Left ventricle myocardium inferior (tissue), 1 donor: ENCODE measurements around the gene PLA2G4A. TPM values are rescaled to one million over a fixed set of nuclear protein-coding genes. Genes with fewer than 3 reads are reported as not detected.

Experiments
- DNase-seq: peaks from one replicate; pipeline ENCODE4 v3.0.0-alpha.2; 2020
- H3K27ac ChIP-seq: fragments of 200-600 bp; replicated peaks from 2 replicates; pipeline ENCODE4 v1.8.0; 2021
- H3K27me3 ChIP-seq: fragments of 200-600 bp; 2 replicates; pipeline ENCODE4 v1.8.0; 2021; ENCODE audit warnings: low read depth
- H3K36me3 ChIP-seq: fragments of 200-600 bp; 2 replicates; pipeline ENCODE4 v1.8.0; 2021
- H3K4me1 ChIP-seq: fragments of 200-600 bp; 2 replicates; pipeline ENCODE4 v1.8.0; 2021
- H3K4me3 ChIP-seq: fragments of 200-600 bp; 2 replicates; pipeline ENCODE4 v1.8.0; 2021; ENCODE audit warnings: mild to moderate bottlenecking, moderate library complexity
- H3K9me3 ChIP-seq: fragments of 200-600 bp; replicated peaks from 2 replicates; pipeline ENCODE4 v1.8.0; 2021
- intact Hi-C: fragments of 100-400 bp; cut with micrococcal nuclease; formaldehyde crosslinking; loops from one replicate; pipeline ENCODE4 v1.11.0; 2022
- total RNA-seq: library from RNA; stranded (reverse); fragmentation: NEBNext Ultra II Directional; extraction: Animal tissue kit (Norgen Biotek cat#: 25700); gene quantifications from one replicate; pipeline ENCODE4 v1.2.1, GENCODE V29; 2021
- TF ChIP-seq, protein P1 (sequence below): fragments of 200-600 bp; IDR thresholded peaks from 2 replicates; pipeline ENCODE4 v1.8.0; 2021; ENCODE audit warnings: antibody characterized with exemption, mild to moderate bottlenecking, borderline replicate concordance
- donor health status: DM: no; HTN: yes; CAD: no; lungs with severe emphysema.

The PLA2G4A gene
- total RNA-seq, 1 donor from 2014 or later: 2.7 TPM

DNA sequence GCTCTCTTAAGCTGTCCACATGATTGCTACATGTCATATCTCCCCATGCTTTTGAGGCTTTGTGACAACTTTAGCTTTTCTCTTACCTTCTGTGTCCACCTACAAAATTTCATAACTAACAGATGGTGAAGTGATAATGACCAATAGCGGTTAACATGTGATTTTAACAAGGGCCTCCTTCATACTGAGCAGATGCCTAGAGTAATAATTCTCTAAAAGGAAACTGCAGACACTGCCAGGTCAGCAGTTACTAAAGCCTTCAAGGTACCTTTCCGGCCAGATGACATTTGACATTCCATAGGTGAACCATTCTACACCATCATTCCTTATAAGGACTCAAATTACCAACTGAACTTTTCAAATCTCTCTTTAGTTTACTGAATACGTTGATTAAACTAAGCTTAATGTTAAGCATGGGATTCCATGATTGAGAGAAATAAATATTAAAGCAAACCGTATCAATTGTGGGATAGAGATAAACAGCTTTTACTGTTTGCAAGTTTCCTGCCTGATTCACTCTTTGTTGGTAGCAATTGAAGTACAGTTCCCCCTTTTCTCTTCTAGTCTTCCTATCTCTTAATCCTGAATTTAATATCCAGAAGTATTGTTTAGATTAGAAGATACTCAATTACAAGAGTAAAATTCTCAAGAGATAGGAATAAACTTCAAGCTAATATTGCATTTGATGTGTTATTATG is 205.1 kb downstream of the PLA2G4A start:
- Histone ChIP-seq H3K4me3 (no peak overlapping the region), H3K9me3 (peaks cover 34% of the 10 kb centered on the region), H3K4me1 (no peaks in the 10 kb centered on the region), H3K27ac (no peak overlapping the region), H3K27me3 (no peaks in the 10 kb centered on the region), H3K36me3 (no peaks in the 10 kb centered on the region)
- no peak for DNase-seq
- TF ChIP-seq, protein P1, sequence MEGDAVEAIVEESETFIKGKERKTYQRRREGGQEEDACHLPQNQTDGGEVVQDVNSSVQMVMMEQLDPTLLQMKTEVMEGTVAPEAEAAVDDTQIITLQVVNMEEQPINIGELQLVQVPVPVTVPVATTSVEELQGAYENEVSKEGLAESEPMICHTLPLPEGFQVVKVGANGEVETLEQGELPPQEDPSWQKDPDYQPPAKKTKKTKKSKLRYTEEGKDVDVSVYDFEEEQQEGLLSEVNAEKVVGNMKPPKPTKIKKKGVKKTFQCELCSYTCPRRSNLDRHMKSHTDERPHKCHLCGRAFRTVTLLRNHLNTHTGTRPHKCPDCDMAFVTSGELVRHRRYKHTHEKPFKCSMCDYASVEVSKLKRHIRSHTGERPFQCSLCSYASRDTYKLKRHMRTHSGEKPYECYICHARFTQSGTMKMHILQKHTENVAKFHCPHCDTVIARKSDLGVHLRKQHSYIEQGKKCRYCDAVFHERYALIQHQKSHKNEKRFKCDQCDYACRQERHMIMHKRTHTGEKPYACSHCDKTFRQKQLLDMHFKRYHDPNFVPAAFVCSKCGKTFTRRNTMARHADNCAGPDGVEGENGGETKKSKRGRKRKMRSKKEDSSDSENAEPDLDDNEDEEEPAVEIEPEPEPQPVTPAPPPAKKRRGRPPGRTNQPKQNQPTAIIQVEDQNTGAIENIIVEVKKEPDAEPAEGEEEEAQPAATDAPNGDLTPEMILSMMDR: no peak
- intact Hi-C loops: no loop called here

DNA sequence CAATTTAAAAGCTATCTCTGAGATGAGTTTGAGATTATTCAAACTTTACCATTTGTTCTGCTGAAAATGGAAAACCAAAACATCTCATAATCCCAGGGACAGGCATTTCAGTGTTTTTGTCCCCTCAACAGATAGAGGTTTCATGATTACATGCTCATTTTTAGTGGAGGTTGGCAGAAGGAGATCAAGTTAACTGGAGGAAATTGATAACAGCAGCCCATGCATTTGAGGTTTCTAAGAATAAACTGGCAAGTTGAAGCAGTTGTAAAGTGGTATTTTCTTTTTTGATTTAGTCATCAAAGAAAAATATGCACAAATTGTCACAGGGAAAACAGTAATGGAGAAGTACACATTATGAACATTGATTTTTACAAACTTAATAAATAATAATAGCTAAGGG is 205.8 kb downstream of the PLA2G4A start:
- Histone ChIP-seq H3K9me3 (peaks cover 28% of the 10 kb centered on the region), H3K4me3 (no peak overlapping the region), H3K27ac (no peak overlapping the region), H3K27me3 (no peaks in the 10 kb centered on the region), H3K4me1 (no peaks in the 10 kb centered on the region), H3K36me3 (no peaks in the 10 kb centered on the region)
- no peak for DNase-seq
- intact Hi-C loops: no loop called here
- TF ChIP-seq, protein P1: no peak

DNA sequence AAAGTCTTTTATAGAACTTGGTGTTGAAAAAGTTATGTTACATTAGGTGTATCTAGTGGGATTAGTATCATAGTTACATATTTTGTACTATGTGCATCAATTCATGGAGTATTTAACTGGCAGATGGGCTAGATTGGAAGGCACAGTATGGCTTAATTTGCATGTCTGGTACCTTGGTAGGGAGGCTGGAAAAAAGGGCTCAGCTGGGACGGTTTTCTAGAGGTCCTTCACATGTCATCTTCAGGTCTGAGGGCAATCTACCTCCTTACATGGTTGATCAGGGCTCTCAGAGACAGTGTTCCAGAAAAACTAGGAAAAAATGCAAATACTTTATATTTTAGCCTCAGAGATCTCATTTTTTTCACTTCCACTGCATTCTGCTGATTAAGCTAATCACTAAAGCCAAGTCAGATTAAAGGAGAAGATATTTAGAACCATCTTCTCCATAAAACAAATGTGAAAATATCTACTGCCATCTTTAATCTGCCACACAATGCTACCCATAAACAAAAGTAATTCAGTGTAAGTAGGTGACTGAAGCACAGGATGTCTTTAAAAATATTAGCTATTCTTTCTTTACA is 209.3 kb downstream of the PLA2G4A start:
- H3K27me3 ChIP-seq: no peaks in the 10 kb centered on the region
- H3K9me3 ChIP-seq: peaks cover 10% of the 10 kb centered on the region
- H3K4me1 ChIP-seq: no peaks in the 10 kb centered on the region
- intact Hi-C loops: no loop called here
- H3K4me3 ChIP-seq: no peak overlapping the region
- no peaks in the 10 kb centered on the region for H3K36me3 ChIP-seq
- no peak overlapping the region for H3K27ac ChIP-seq
- no peak for DNase-seq
- TF ChIP-seq, protein P1: no peak

Other genes with a start within 250 kb of the PLA2G4A start
- gene PTGS2, start 148.5 kb upstream of the PLA2G4A start, total RNA-seq: 0.85 TPM